GM19438 (cell line): ENCODE data around the gene GATAD2A.

ENCODE experiments used
- ATAC-seq: cut with Tn5 transposase; IDR thresholded peaks from one replicate; pipeline ENCODE4 v1.9.1; 2021; ENCODE audit warnings: low read depth; ENCODE audit not compliant: unreplicated experiment

GATAD2A gene

DNA sequence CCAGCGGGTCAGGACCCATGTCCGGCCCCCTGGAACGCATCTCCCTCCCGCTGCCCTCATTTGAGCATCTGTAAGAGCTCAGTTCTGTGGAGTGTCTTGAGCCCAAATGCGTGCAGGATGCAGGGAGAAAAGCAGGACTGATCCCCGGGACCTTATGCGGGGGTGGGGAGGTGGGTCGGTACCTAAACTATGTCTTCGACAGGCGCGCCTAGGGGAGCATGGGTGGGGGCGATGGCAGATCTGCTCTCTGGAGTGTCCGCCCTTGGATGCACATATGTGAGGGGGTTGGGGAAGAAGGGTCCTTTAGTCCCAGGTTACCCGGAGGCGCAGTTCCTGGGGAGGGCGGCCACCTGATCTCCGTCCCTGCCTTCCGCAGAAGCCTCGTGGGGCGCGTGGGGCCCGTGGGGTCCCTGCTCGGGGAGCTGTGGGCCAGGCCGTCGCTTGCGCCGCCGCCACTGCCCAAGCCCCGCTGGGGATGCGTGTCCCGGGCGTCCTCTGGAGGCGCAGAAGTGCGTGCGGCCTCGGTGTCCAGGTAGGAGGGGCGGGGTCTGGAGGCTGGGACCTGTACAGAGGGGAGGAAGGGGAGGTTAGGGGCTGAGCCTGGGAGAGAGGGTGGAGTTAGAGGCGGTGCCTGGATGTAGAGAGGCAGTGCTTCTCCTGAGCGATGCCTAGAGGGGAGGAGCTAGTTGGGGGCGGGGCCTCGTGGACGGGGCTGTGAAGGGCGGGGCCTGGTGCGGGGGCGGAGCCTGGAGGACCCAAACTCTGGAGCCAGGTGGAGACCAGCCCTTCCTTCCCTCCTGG, 135.4 kb downstream of the GATAD2A start:
- peak; percentile 80 for ATAC-seq

DNA sequence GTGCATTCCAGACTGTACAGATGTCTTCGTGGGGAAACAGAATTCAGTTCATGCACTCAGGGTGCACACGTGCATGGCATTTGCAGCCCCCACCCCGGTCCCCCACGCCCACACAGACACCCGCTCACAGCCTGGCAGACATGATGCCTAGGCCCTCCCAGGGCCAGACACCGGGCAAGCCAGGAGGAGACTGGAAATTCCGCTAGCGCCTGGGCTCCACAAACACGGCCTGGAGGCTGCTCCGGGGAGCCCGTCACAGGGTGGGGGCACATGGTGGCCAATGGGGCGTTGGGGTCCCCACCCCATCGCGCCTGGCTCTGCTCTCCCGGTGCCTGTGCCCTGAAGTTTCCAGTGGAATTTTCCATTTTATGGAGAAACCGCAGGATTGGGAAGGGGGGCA, 136.1 kb downstream of the GATAD2A start:
- ATAC-seq: no peak

- no peak for ATAC-seq
Observed at GRCh38 chr19:19542507-19542906, 137.0 kb downstream of the GATAD2A start.

DNA sequence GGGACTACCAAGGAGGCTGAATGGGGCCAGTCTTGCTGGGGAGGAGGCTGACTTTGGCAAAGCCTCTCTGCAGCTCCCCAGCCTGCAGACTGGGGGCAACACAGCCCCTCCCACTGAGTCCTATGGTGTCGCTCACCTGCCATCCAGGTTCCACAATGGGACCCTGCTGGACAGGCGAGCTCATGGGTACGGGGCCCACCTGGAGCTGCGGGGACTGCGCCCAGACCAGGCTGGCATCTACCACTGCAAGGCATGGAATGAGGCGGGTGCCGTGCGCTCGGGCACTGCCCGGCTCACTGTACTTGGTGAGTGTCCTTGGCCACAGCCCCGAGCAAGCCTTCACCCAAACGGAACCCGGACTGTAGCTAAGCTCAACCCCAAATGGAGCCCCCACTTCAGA, 137.6 kb downstream of the GATAD2A start:
- no peak for ATAC-seq

DNA sequence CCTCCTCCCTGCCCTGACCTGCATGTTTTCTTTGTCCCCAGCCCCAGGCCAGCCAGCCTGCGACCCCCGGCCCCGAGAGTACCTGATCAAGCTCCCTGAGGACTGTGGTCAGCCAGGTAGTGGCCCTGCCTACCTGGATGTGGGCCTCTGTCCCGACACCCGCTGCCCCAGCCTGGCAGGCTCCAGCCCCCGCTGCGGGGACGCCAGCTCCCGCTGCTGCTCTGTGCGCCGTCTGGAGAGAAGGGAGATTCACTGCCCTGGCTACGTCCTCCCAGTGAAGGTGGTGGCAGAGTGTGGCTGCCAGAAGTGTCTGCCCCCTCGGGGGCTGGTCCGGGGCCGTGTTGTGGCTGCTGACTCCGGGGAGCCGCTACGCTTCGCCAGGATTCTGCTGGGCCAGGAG, 138.2 kb downstream of the GATAD2A start:
- no peak for ATAC-seq

DNA sequence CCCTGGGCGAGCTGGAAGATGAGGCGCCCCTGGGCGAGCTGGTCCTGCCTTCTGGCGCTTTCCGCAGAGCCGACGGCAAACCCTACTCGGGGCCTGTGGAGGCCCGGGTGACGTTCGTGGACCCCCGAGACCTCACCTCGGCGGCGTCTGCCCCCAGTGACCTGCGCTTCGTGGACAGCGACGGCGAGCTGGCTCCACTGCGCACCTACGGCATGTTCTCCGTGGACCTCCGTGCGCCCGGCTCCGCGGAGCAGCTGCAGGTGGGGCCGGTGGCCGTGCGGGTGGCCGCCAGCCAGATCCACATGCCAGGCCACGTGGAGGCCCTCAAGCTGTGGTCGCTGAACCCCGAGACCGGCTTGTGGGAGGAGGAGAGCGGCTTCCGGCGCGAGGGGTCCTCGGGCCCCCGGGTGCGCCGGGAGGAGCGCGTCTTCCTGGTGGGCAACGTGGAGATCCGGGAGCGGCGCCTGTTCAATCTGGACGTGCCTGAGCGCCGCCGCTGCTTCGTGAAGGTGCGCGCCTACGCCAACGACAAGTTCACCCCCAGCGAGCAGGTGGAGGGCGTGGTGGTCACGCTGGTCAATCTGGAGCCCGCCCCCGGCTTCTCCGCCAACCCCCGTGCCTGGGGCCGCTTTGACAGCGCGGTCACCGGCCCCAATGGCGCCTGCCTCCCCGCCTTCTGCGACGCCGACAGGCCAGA, 138.9 kb downstream of the GATAD2A start:
- no peak for ATAC-seq

- ATAC-seq: no peak
Observed at GRCh38 chr19:19544954-19545591, 139.6 kb downstream of the GATAD2A start.

DNA sequence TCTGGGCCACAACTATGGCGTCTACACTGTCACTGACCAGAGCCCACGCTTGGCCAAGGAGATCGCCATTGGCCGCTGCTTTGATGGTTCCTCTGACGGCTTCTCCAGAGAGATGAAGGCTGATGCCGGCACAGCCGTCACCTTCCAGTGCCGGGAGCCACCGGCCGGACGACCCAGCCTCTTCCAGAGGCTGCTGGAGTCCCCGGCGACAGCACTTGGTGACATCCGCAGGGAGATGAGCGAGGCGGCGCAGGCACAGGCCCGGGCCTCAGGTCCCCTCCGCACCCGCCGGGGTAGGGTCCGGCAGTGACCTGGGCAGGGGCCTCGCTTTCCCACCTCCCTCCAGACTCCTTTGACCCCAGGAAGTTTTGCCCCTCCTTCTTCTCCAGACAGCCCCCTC, 140.2 kb downstream of the GATAD2A start:
- ATAC-seq: no peak

DNA sequence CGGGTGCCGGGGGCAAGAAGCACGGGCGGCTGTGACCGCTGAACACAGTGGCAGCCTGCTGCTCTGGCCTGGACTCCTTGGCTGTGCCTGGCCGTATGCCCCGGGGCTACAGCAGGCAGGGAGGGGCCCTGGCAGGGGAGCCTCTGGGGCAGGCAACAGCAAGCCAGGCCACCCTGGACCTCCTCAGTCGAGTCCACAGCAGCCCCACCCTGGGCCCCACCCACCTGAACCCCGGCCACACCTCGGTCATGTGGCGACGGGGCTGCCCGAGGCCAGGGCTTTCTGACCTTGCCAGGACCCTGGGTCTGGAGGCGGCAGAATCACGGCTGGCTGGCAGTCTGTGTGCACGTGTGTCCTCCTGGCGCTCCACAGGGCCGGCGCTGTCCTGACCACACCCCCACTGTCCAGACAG, 141.3 kb downstream of the GATAD2A start:
- ATAC-seq: no peak

DNA sequence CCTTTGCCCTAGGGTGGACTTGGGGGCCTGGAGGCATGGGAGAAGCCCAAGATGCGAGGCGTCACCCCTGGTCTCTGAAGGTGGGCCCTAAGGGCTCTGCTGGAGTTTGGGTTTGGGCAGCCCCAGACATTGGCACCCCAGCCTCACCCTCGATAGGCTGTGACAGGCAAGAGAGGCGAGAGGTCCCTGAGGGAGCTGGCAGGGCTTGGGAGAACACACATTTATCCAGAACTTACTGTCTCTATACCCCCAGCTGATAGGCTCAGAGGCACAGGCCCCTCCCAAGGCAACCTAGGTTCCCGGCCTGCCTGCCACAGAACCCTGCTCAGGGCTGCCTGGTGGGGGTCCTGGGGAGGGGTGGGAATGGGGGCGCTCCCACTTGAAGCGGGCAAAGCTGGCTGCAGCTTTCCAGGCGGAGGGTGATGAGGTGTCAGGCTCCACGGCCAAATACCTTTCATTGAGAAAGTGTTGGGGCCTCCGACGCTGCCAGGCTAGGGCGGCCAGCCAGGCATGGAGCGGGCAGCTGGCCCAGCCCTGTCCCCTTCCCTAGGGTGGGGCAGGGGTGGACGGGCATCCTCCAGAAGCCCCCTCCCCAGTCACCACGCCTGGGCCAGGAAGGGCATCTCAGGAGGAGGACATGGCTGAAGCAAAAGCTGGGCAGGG, 142.3 kb downstream of the GATAD2A start:
- ATAC-seq: no peak

- ATAC-seq: no peak
Observed at GRCh38 chr19:19548915-19549759, 143.7 kb downstream of the GATAD2A start.

GRCh38 chr19:19549804-19550464, 144.5 kb downstream of the GATAD2A start:
- no peak for ATAC-seq

GRCh38 chr19:19550485-19550929, 145.0 kb downstream of the GATAD2A start:
- ATAC-seq: no peak

- ATAC-seq: no peak
Observed at GRCh38 chr19:19550972-19551852, 145.7 kb downstream of the GATAD2A start.

- ATAC-seq: no peak
Observed at GRCh38 chr19:19551853-19552192, 146.3 kb downstream of the GATAD2A start.

DNA sequence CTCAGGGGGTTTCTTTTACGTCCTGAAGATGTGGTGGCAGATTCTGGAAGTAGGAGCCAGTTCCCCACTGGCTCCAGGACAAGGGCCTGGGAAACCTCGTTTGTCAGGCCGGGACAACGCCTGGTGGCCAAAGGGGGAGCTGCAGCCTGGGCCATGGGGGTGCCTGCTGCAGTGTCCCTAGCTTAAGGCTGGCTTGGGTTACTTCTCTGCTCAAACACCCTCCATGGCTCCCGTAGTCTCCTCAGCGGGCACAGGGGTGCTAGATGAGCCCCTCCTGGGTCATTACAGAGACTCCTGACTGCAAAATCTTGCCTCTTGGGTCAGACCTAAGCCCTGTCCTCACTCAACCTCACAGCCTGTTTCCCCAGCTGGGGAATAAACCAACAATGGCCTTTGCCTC, 147.3 kb downstream of the GATAD2A start:
- ATAC-seq: no peak

GRCh38 chr19:19553670-19554069, 148.2 kb downstream of the GATAD2A start:
- no peak for ATAC-seq

DNA sequence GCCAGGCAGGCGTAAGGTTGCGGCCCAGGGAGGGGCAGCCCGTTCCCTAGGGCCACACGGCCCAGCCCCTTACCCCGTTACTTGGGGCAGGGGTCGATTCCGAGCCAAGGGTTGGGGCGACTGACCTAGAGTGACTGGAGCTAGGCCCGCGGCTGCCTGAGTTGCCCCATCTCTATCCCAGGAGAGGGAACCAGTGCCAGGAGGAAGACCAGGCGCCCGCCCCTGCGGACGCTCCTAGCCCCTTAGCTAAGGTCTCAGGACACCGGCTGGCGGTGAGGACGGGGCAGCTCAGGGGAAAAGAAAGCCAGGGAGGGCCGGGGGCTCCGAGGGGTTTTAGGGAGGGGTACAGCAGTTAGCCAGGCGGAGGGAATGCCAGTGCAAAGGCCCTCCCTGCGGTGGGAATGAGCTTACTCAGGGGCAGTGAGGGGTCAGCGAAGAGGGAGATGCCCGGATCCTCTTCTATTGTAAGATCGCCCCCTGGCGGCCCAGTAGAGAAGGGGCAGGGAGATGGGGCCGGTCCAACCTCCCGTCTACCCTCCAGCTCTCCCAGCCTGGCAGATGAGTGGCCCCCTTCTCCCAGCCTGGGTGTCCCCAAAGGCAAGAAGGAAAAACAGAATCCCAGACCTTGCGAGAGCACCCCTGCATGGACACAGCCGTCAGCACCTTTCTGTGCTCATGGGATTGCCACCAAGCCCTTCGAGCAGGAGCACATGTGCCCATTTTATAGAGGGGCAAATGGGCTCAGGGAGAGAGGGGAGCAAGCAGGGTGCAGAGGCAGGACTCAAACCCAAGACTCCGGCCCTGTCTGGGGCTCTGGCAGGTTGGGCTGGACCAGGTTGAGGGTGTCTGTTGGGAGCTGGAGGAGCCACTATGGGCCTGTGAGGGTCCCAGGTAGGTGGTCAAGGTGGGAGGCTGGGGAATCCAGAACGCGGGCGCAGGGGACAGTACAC, 148.9 kb downstream of the GATAD2A start:
- no peak for ATAC-seq
